SH-SY5Y (cell line): ENCODE data around the gene BTBD9.

ENCODE experiments used
- GATA2 ChIP-seq: IDR thresholded peaks from 2 replicates; pipeline ENCODE4 v1.6.1; 2011; ENCODE audit warnings: mild to moderate bottlenecking, low read depth, low read length
- GATA3 ChIP-seq: IDR thresholded peaks from 2 replicates; pipeline ENCODE4 v1.6.1; 2011; ENCODE audit warnings: low read depth, mild to moderate bottlenecking, low read length, moderate library complexity

DNA sequence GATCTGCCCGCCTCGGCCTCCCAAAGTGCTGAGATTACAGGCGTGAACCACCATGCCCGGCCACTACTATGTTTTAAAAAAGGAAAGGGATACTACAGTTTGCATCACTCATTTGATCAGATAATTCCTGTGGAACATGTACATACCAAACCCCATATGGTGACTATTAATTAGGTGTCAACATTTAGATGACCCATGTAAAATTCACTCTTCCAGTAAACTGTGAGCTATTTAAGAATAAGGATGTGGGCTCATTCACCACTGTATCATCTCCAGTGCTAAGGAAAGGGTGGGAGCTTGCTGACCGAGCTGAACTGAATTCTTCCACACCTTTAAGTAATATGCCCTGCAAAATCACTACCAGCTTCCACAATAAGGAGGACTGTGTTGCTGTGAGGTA is 127.5 kb downstream of the BTBD9 start:
- no peak for TF ChIP-seq GATA3
- no peak for TF ChIP-seq GATA2
